ENCODE data around the gene CFAP221. TPM values are rescaled to one million over a fixed set of nuclear protein-coding genes. Genes with fewer than 3 reads are reported as not detected.

The CFAP221 gene
- total and polyA plus RNA-seq, 12 donors = 0.14 to 2.5 (median 1.4) TPM; not detected in 1

GRCh38 chr2:119693567-119693966 is 149.3 kb downstream of the CFAP221 start:
- Histone ChIP-seq H3K27ac (no peak overlapping the region), H3K4me3 (no peak overlapping the region), H3K27me3 (peaks cover 0 to 15% (median 0%) of the 10 kb centered on the region in 7 donors), H3K9me3 (no peaks in the 10 kb centered on the region), H3K4me1 (no peaks in the 10 kb centered on the region), H3K36me3 (peaks cover 0 to 11% (median 0%) of the 10 kb centered on the region in 9 donors)
- ATAC-seq = no peak
- TF ChIP-seq CTCF (IDR thresholded peaks at IDR 0.05) = no peak
- no peak for DNase-seq
- 80 to 86% methylated on average over 3 of the region's 3 CpGs for WGBS, 2 donors
- intact Hi-C loops (cut with DNase I) = no loop called here

GRCh38 chr2:119693967-119694366 is 149.7 kb downstream of the CFAP221 start:
- no peak for ATAC-seq
- intact Hi-C loops (cut with DNase I) = no loop called here
- Histone ChIP-seq H3K27ac (no peak overlapping the region), H3K36me3 (peaks cover 0 to 7% (median 0%) of the 10 kb centered on the region in 9 donors), H3K4me1 (no peaks in the 10 kb centered on the region), H3K4me3 (no peak overlapping the region), H3K27me3 (peaks cover 0 to 15% (median 0%) of the 10 kb centered on the region in 7 donors), H3K9me3 (no peaks in the 10 kb centered on the region)
- DNase-seq = no peak
- 96 to 97% methylated on average over 5 of the region's 5 CpGs for WGBS, 2 donors
- no peak for TF ChIP-seq CTCF (IDR thresholded peaks at IDR 0.05)

GRCh38 chr2:119694470-119694844 is 150.2 kb downstream of the CFAP221 start:
- DNase-seq (no peak), ATAC-seq (no peak)
- peaks cover 0 to 15% (median 0%) of the 10 kb centered on the region in 7 donors for H3K27me3 ChIP-seq
- H3K4me3 ChIP-seq = no peak overlapping the region
- no peak overlapping the region for H3K27ac ChIP-seq
- TF ChIP-seq CTCF (IDR thresholded peaks at IDR 0.05) = no peak
- no peaks in the 10 kb centered on the region for H3K9me3 ChIP-seq
- intact Hi-C loops (cut with DNase I) = no loop called here
- WGBS, 2 donors = 48 to 68% methylated on average over 10 of the region's 10 CpGs
- H3K4me1 ChIP-seq = no peaks in the 10 kb centered on the region
- peaks cover 0 to 2% (median 0%) of the 10 kb centered on the region in 9 donors for H3K36me3 ChIP-seq

GRCh38 chr2:119694845-119695521 is 150.7 kb downstream of the CFAP221 start:
- TF ChIP-seq CTCF (IDR thresholded peaks at IDR 0.05) = no peak
- no peaks in the 10 kb centered on the region for H3K4me1 ChIP-seq
- peaks cover 0 to 15% (median 0%) of the 10 kb centered on the region in 7 donors for H3K27me3 ChIP-seq
- H3K9me3 ChIP-seq = no peaks in the 10 kb centered on the region
- 70 to 75% methylated on average over 10 of the region's 10 CpGs for WGBS, 2 donors
- intact Hi-C loops (cut with DNase I) = loop anchor here in 1 of 10 donors (5.0 kb wide), 1 partner anchor 52 kb away; no protein-coding TSS in a partner anchor
- H3K36me3 ChIP-seq = no peaks in the 10 kb centered on the region
- no peak overlapping the region for H3K4me3 ChIP-seq
- ATAC-seq = no peak
- DNase-seq = no peak
- H3K27ac ChIP-seq = no peak overlapping the region

All from heart right ventricle (tissue), 16 donors.